Spleen (tissue), 11 donors: Measurements from ENCODE around the gene PRR5L. TPM values are rescaled to one million over a fixed set of nuclear protein-coding genes. Genes with fewer than 3 reads are reported as not detected.

ENCODE experiments used
- DNase-seq: peaks from one replicate; pipeline ENCODE4 v3.0.0-alpha.2; 2020
- H3K27ac ChIP-seq, 8 donors: fragments of 200-600 bp; sonication (generic) in 7 of 8; 1 replicate in 4 of 8; 2 replicates in 4 of 8; pipeline versions ENCODE4 v1.5.0 to v1.8.0; 2016 to 2021; ENCODE audit warnings: inconsistent platforms in 4 of 8, mild to moderate bottlenecking in 4 of 8, moderate library complexity in 1 of 8
- H3K27me3 ChIP-seq, 7 donors: fragments of 200-600 bp; sonication (generic) in 6 of 7; replicated peaks in 1 of 7; 1 replicate in 4 of 7; 2 replicates in 3 of 7; pipeline versions ENCODE4 v1.5.0 to v1.8.0; 2016 to 2021; ENCODE audit warnings: inconsistent platforms in 3 of 7, mild to moderate bottlenecking in 1 of 7
- H3K36me3 ChIP-seq, 6 donors: fragments of 200-600 bp; sonication (generic) in 5 of 6; 1 replicate in 4 of 6; 2 replicates in 2 of 6; pipeline versions ENCODE4 v1.5.0 to v1.8.0; 2016 to 2021; ENCODE audit warnings: inconsistent platforms in 2 of 6
- H3K4me1 ChIP-seq, 6 donors: fragments of 200-600 bp; sonication (generic) in 5 of 6; 1 replicate in 3 of 6; 2 replicates in 3 of 6; pipeline versions ENCODE4 v1.5.0 to v1.8.0; 2016 to 2021; ENCODE audit warnings: inconsistent platforms in 3 of 6
- H3K4me3 ChIP-seq, 8 donors: fragments of 200-600 bp; sonication (generic) in 7 of 8; 1 replicate in 4 of 8; 2 replicates in 4 of 8; pipeline versions ENCODE4 v1.5.0 to v1.8.0; 2016 to 2021; ENCODE audit warnings: inconsistent platforms in 4 of 8, mild to moderate bottlenecking in 4 of 8, moderate library complexity in 2 of 8
- H3K9me3 ChIP-seq, 8 donors: fragments of 200-600 bp; sonication (generic) in 7 of 8; 1 replicate in 4 of 8; 2 replicates in 4 of 8; pipeline versions ENCODE4 v1.5.0 to v1.8.0; 2016 to 2021; ENCODE audit warnings: inconsistent platforms in 4 of 8
- CTCF ChIP-seq, 11 experiments: fragments of 200-600 bp in 7 of 11; fragments of 450-650 bp in 4 of 11; sonication (generic) in 4 of 11; IDR thresholded peaks in 8 of 11; conservative IDR thresholded peaks in 3 of 11; 1 replicate in 7 of 11; 2 replicates in 4 of 11; pipeline versions ENCODE4 v1.4.0 to v1.8.0; 2016 to 2021; ENCODE audit warnings: antibody characterized with exemption in 11 of 11, inconsistent platforms in 4 of 11, mild to moderate bottlenecking in 1 of 11
- POLR2A ChIP-seq, 3 donors: fragments of 450-650 bp; IDR thresholded peaks; one replicate each; pipeline ENCODE4 v1.5.1; 2017; ENCODE audit warnings: antibody characterized with exemption in 3 of 3, mild to moderate bottlenecking in 1 of 3
- POLR2AphosphoS5 ChIP-seq, 3 donors: sonication (generic); formaldehyde crosslinking; IDR thresholded peaks; one replicate each; pipeline ENCODE4 v1.5.1; 2017; ENCODE audit warnings: antibody characterized with exemption in 3 of 3
- WGBS, 5 donors: extraction: QIAGEN DNeasy Blood & Tissue Kit in 3 of 5; methylation state at CpG; one replicate each; pipeline versions ENCODE4 v1.1.5 to v1.1.7; 2013 to 2018; 5-methylcytosine and 5-hydroxymethylcytosine counted together
- intact Hi-C: fragments of 100-400 bp; cut with DNase I; formaldehyde crosslinking; loops from one replicate; pipeline ENCODE4 v1.15.0; 2023; ENCODE audit warnings: low total_unique reads
- polyA plus RNA-seq, 3 donors: library from polyadenylated mRNA; stranded (reverse); fragments of 200-250 nt; gene quantifications; one replicate each; pipeline ENCODE4 v1.2.1, GENCODE V29; 2013
- total RNA-seq, 7 donors: library from RNA; depleted of rRNA in 3 of 7; stranded (reverse); fragments of >200 nt in 3 of 7; fragmentation: NEBNext Ultra II Directional in 4 of 7; extraction: Animal tissue kit (Norgen Biotek cat#: 25700) in 4 of 7; gene quantifications; one replicate each; pipeline versions ENCODE4 v1.1.0 to v1.2.1, GENCODE V29; 2016 to 2021
- donor health status: healthy with polysubstance abuse.
- donor health status: DM: no; HTN: no; CAD: no; lungs with moderate emphysema.
- donor health status: DM: no; HTN: no; CAD: no.
- donor health status: Bipolar disorder and iron deficiency.
- donor health status: healthy.
- donor health status: DM: no; HTN: no; CAD: no.
- donor health status: DM: yes; HTN: yes; CAD: no.

The PRR5L gene
- total and polyA plus RNA-seq, 10 donors: 10.7 to 330 (median 140) TPM

- peak overlapping the region in 2 of 8 donors; percentile 7 to 25 for H3K4me3 ChIP-seq
- H3K27ac ChIP-seq: peak overlapping the region in 4 of 8 donors; percentile 14 to 53 (median 26)
- no peak for TF ChIP-seq CTCF (IDR thresholded peaks at IDR 0.05 in 8 of 11, conservative IDR thresholded peaks at IDR 0.05 in 3 of 11)
- no peak for TF ChIP-seq POLR2AphosphoS5 (IDR thresholded peaks at IDR 0.05)
- no peak for TF ChIP-seq POLR2A (IDR thresholded peaks at IDR 0.05)
- no peak for DNase-seq
- H3K36me3 ChIP-seq: peaks cover 0 to 20% (median 4%) of the 10 kb centered on the region in 6 donors
- H3K4me1 ChIP-seq: peaks cover 14 to 97% (median 62%) of the 10 kb centered on the region in 6 donors
- H3K27me3 ChIP-seq: no peaks in the 10 kb centered on the region
- intact Hi-C loops: no loop called here
- WGBS, 5 donors: 64 to 80% (median 75%) methylated on average over 9 of the region's 9 CpGs
- no peaks in the 10 kb centered on the region for H3K9me3 ChIP-seq
These were observed 89.3 kb downstream of the PRR5L start for GRCh38 chr11:36385121-36385970.

DNA sequence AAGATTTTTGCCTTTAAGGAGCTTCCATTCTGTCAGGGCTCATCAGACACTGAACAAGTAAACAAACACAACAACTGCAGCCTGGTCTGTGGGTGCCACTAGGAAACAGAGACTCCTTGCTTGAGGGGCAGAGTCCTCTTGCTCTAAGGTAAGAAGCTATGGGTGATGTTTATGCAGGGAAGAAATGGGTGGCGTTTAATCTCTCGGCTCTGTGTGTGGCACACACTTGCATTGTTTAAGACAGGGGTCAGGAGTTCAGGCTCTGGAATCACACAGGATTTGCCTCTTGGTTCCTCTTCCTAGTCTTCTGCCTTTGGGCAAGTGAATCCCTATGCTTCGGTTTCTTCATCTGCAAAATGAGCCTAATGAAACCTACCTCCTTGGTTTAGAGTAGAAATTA is 90.3 kb downstream of the PRR5L start:
- no peak for DNase-seq
- peaks cover 0 to 19% (median 4%) of the 10 kb centered on the region in 6 donors for H3K36me3 ChIP-seq
- intact Hi-C loops: no loop called here
- TF ChIP-seq POLR2A (IDR thresholded peaks at IDR 0.05) (no peak), POLR2AphosphoS5 (IDR thresholded peaks at IDR 0.05) (no peak), CTCF (IDR thresholded peaks at IDR 0.05 in 8 of 11, conservative IDR thresholded peaks at IDR 0.05 in 3 of 11) (no peak)
- H3K27me3 ChIP-seq: no peaks in the 10 kb centered on the region
- H3K4me1 ChIP-seq: peaks cover 24 to 97% (median 63%) of the 10 kb centered on the region in 6 donors
- WGBS, 5 donors: 75 to 94% (median 85%) methylated on average over 3 of the region's 3 CpGs
- no peaks in the 10 kb centered on the region for H3K9me3 ChIP-seq
- peak overlapping the region in 3 of 8 donors; percentile 14 to 37 (median 18) for H3K27ac ChIP-seq
- peak overlapping the region in 1 of 8 donors; percentile 25 for H3K4me3 ChIP-seq

DNA sequence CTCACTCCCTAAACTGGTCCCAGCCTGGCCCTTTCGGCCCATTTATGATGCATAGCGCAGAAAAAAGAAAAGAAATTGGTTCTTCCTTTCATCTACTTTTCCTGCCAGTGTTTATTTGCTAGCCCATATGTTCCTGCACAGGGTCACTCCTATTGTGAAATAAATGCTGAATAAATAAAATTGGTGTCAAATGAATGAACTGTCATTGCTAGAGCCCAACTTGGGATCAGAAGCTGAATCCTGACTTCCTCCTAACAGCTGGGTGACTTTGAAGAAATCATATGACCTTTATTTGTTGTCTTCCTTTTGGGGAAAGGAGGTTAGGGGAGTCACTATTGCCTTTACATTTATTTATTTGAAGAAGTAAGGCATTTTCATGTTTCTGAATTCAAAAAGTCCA is 92.0 kb downstream of the PRR5L start:
- Histone ChIP-seq H3K27me3 (no peaks in the 10 kb centered on the region), H3K36me3 (peaks cover 0 to 2% (median 0%) of the 10 kb centered on the region in 6 donors), H3K4me1 (peaks cover 32 to 98% (median 69%) of the 10 kb centered on the region in 6 donors), H3K9me3 (no peaks in the 10 kb centered on the region), H3K27ac (peak overlapping the region in 4 of 8 donors; percentile 1 to 50 (median 16)), H3K4me3 (no peak overlapping the region)
- DNase-seq: no peak
- TF ChIP-seq CTCF (IDR thresholded peaks at IDR 0.05 in 8 of 11, conservative IDR thresholded peaks at IDR 0.05 in 3 of 11) (no peak), POLR2A (IDR thresholded peaks at IDR 0.05) (no peak), POLR2AphosphoS5 (IDR thresholded peaks at IDR 0.05) (no peak)
- 82 to 96% (median 94%) methylated on average over 2 of the region's 2 CpGs for WGBS, 5 donors
- intact Hi-C loops: no loop called here

- no peaks in the 10 kb centered on the region for H3K27me3 ChIP-seq
- no peak for DNase-seq
- H3K36me3 ChIP-seq: peaks cover 0 to 4% (median under 1%) of the 10 kb centered on the region in 6 donors
- H3K4me1 ChIP-seq: peaks cover 33 to 100% (median 72%) of the 10 kb centered on the region in 6 donors
- no peak overlapping the region for H3K4me3 ChIP-seq
- no peaks in the 10 kb centered on the region for H3K9me3 ChIP-seq
- WGBS, 5 donors: 67 to 78% (median 77%) methylated on average over 7 of the region's 7 CpGs
- TF ChIP-seq POLR2AphosphoS5 (IDR thresholded peaks at IDR 0.05): no peak
- no peak for TF ChIP-seq POLR2A (IDR thresholded peaks at IDR 0.05)
- no peak for TF ChIP-seq CTCF (IDR thresholded peaks at IDR 0.05 in 8 of 11, conservative IDR thresholded peaks at IDR 0.05 in 3 of 11)
- intact Hi-C loops: no loop called here
- H3K27ac ChIP-seq: peak overlapping the region in 3 of 8 donors; percentile 7 to 57 (median 15)
These were observed 92.9 kb downstream of the PRR5L start for GRCh38 chr11:36388951-36389350.
